Umbilical cord (tissue), 2 donors: Measurements from ENCODE around the gene NACA. TPM values are rescaled to one million over a fixed set of nuclear protein-coding genes. Genes with fewer than 3 reads are reported as not detected.
A peak's percentile ranks its signal among the peaks of the same experiment; 100 is the strongest.
"Not testable (repeated sequence)": the region's sequence is repeated elsewhere in the genome, so short reads cannot be mapped to it uniquely, and the experiment has no call there.

Experiments used
- DNase-seq: peaks from one replicate; pipeline ENCODE4 v3.0.0-alpha.2; 2015; ENCODE audit warnings: low spot score
- total RNA-seq: library from RNA; depleted of rRNA; stranded (reverse); fragments of >200 nt; gene quantifications from one replicate; pipeline ENCODE4 v1.2.3, GENCODE V29; 2014; ENCODE audit warnings: low replicate concordance; ENCODE audit not compliant: insufficient read depth

NACA gene
- total RNA-seq, 1 donor from 2014 or later = 1,201 TPM

- no peak for DNase-seq
Measured at GRCh38 chr12:56724701-56724971, 463 bp downstream of the NACA start.

DNA sequence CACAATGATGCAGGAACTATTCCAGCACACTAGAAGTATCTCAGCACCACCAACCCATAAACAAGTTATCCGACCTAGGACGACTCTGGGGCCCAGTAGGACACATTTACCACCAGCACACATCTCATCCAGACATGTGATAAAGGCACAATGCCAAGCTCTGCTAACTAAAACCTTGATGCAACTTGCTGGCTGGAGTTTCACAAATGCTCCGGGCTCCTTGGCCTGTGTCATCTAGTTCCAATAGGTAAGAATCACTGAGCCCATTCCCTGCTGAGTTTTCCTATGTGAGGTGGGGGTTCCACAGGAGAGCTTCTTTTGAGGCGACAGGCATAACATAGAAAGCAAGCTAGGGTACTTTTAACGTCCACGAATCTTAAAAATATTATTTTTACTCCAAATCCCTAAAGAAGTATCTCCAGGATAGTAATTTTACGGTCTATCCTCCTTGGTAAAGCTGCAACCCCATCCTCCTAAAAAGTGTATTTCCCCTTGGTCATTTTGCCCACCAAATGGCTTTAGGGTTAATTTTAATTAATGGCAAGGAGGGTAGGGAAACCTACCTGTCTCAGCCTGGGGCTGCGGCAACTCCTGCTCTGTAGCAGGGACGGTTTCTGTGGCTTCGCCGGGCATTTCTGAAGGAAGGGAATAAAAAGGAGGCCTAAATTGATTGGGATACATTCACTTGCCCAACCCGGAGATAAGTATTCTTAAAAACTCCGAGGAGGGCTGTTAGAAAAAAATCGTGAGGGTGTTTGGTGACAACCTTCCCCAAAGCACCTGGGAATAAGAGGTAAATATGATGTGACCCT, 1.0 kb downstream of the NACA start:
- peak; percentile 82 for DNase-seq

- no peak for DNase-seq
Measured at GRCh38 chr12:56723352-56723751, 1.7 kb downstream of the NACA start.

- no peak for DNase-seq
Measured at GRCh38 chr12:56722832-56723231, 2.3 kb downstream of the NACA start.

GRCh38 chr12:56721721-56722120, 3.4 kb downstream of the NACA start:
- no peak for DNase-seq

- no peak for DNase-seq
Measured at GRCh38 chr12:56721216-56721615, 3.9 kb downstream of the NACA start.

- DNase-seq = no peak
Measured at GRCh38 chr12:56720731-56721151, 4.4 kb downstream of the NACA start.

GRCh38 chr12:56719056-56719455, 6.0 kb downstream of the NACA start:
- no peak for DNase-seq

- no peak for DNase-seq
Measured at GRCh38 chr12:56718636-56719035, 6.5 kb downstream of the NACA start.

GRCh38 chr12:56718149-56718548, 7.0 kb downstream of the NACA start:
- DNase-seq = peak; percentile 43

GRCh38 chr12:56716933-56717880, 7.9 kb downstream of the NACA start:
- DNase-seq = no peak

DNA sequence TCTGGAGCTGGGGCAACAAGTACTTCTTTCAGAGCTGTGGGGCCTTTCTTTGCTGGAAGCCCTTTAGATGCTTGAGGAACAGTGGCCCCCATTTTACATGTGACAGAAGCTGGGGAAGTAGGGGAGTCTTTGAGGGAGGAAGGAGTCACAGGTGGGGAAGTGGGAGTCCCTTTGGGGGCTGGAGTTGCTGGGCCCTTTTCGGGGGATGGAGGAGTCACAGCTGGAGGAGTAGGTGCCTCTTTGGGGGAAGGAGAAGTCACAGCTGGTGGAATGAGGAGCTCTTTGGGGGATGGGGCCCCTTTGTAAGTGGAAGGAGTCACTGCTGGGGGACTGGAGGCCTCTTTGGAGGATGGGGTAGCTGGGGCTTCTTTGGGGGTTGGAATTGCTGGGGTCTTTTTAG, 8.6 kb downstream of the NACA start:
- DNase-seq = no peak

- DNase-seq = no peak
Measured at GRCh38 chr12:56715798-56716197, 9.3 kb downstream of the NACA start.

DNA sequence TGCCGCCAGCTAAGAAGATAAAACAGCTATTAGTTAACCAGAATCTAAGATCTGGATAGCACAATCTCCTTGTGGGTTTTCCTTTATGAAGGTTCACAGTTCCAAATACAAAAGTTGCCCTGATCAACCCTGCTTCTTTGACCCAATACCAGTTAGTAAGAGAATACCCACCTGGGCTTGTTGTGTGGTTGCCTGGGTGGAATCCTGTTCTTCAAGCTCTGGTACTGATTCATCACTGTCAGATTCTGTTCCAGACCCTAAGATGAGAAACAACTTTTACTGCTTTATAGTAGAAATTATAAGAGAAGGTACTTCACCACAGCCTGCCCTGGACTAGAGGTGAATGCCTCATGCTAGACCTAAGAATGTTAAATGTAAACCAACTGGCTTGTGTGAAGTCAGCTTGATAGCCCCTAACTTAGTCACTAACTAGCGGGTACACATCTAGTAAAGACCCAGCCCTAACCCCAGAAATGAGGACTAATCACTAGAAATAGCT, 10.6 kb downstream of the NACA start:
- no peak for DNase-seq

DNA sequence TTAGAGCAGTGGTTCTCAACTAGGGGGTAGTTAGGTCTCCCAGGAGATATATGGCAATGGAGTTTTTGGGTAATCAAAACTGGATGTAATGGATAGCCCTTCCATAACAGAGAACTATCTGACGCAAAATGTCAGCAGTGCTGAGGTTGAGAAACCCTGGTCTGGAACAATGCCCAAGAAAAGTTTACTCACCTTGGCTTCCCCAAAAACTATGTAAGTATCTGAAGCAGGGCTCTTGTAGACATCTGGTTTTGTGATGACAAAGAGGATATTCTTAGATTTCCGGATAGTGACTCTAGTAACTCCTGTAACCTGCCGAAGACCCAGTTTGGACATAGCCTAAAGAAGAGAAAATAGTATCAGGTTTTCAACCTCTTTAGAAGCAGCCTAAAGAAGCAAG, 11.8 kb downstream of the NACA start:
- no peak for DNase-seq

DNA sequence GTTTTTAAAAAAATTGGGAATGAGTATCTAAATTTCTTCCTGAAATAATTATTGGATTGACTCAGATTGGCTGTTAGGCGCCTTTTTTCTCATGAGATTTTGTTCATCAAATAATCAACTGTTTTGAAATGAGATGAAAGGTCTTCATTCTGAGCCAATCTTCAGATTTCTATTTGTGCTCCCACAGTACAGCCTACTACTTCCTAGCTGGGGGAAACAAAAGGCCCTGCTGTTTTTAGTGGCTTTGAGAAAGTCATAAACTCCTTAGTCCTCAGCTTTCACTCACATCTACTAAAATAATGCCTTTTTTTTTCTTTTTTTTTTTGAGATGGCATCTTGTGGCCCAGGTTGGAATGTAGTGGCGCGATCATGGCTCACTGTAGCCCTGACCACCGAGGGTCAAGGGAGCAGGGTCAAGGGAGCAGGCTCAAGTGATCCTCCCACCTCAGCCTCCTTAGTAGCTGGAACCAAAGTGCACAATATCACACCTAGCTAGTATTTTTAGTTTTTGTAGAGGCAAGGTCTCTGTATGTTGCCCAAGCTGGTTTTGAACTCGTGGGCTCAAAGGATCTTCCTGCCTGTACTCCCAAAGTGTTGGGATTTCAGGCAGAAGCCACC, 15.2 kb downstream of the NACA start:
- DNase-seq = no peak

DNA sequence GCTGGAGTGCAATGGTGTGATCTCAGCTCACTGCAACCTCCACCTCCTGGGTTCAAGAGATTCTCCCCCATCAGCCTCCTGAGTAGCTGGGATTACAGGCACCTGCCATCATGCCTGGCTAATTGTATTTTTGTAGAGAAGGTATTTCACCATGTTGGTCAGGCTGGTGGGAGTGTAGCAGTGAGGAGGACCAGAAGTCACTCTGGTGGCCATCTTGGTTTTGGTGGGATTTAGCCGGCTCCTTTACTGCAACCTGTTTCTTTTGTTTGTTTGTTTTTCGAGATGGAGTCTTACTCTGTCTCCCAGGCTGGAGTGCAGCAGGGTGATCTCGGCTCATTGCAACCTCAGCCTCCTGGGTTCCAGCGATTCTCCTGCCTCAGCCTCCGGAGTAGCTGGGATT, 20.6 kb downstream of the NACA start:
- DNase-seq = not testable (repeated sequence)

DNA sequence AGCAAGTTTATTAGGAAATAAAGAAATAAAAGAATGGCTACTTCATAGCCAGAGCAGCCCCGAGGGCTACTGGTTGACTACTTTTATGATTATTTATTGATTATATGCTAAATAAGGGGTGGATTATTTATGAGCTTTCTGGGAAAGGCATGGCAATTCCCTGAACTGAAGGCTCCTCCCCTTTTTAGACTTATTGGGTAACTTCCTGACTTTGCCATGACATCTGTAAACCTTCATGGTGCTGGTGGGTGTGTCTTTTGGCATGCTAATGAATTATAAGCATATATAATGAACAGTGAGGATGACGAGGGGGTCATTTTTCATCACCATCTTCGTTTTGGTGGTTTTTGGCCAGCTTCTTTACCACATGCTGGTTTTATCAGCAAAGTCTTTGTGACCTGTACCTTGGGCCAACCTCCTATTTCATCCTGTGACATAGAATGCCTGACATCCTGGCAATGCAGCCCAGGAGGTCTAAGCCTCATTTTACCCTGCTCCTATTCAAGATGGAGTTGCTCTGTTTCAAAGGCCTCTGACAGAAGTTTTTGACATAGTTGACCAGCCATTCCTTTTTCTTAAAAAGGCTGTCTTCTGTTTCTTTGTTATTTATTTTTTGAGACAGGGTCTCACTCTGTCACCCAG, 26.0 kb downstream of the NACA start:
- no peak for DNase-seq

- no peak for DNase-seq
Measured at GRCh38 chr12:56695327-56696101, 29.6 kb downstream of the NACA start.

GRCh38 chr12:56694161-56694560, 30.9 kb downstream of the NACA start:
- DNase-seq = no peak

DNA sequence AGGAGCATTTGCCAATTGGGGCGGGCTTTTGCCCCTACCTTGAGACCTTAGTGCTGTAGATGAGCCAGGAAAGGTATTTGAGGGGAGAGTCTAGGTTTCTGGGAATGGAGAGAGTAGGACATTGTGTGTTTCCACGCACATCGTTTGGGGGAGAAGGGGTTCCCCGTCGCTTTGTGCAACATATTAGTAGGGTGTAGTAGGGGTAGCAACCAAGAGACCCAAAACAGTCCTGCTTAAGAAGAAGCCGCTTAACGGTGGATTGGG, 36.3 kb downstream of the NACA start:
- no peak for DNase-seq
